H1 (cell line): ENCODE results near the gene TEX28. TPM values are rescaled to one million over a fixed set of nuclear protein-coding genes. Genes with fewer than 3 reads are reported as not detected.
A peak's percentile ranks its signal among the peaks of the same experiment; 100 is the strongest.

Experiments used
- CHD7 ChIP-seq: fragments of 300-600 bp; sonication (generic); IDR thresholded peaks from 2 replicates; pipeline ENCODE4 v1.7.1; 2012; ENCODE audit warnings: low read length, moderate library complexity, mild to moderate bottlenecking, inconsistent platforms; ENCODE audit not compliant: insufficient replicate concordance
- CTCF ChIP-seq, 3 experiments: IDR thresholded peaks; 1 replicate in 2 of 3; 2 replicates in 1 of 3; pipeline versions ENCODE4 v1.5.1 to v1.6.1; 2011; ENCODE audit warnings: low read length in 3 of 3, mild to moderate bottlenecking in 3 of 3, inconsistent platforms in 2 of 3, low read depth in 1 of 3, moderate library complexity in 1 of 3; ENCODE audit not compliant: insufficient read depth in 1 of 3; ENCODE audit errors: control extremely low read depth in 1 of 3
- GABPA ChIP-seq: IDR thresholded peaks from 2 replicates; pipeline ENCODE4 v1.6.1; 2011; ENCODE audit warnings: mild to moderate bottlenecking, low read length, moderate library complexity, borderline replicate concordance; ENCODE audit not compliant: insufficient read depth
- KDM5A ChIP-seq: fragments of 200-600 bp; IDR thresholded peaks from 2 replicates; pipeline ENCODE4 v1.7.1; 2012; ENCODE audit warnings: mild to moderate bottlenecking, low read length, inconsistent platforms, mixed read lengths
- SIX5 ChIP-seq: IDR thresholded peaks from 2 replicates; pipeline ENCODE4 v1.6.1; 2011; ENCODE audit warnings: mild to moderate bottlenecking, low read depth, low read length
- TAF1 ChIP-seq: IDR thresholded peaks from 2 replicates; pipeline ENCODE4 v1.6.1; 2011; ENCODE audit warnings: mild to moderate bottlenecking, low read depth, low read length
- TEAD4 ChIP-seq: IDR thresholded peaks from 2 replicates; pipeline ENCODE4 v1.6.1; 2012; ENCODE audit warnings: low read depth, low read length, inconsistent platforms, mixed read lengths
- polyA plus RNA-seq, 7 experiments: library from polyadenylated mRNA; depleted of rRNA in 3 of 7; stranded (reverse) in 5 of 7; unstranded in 2 of 7; fragments of >200 nt in 5 of 7; fragments of 200-250 nt in 2 of 7; gene quantifications; 1 replicate in 5 of 7; 2 replicates in 1 of 7; 4 replicates in 1 of 7; pipeline versions ENCODE4 v1.2.1 to v1.2.3, GENCODE V29; 2011 to 2013; ENCODE audit warnings: missing spikeins in 2 of 7, mixed read lengths in 2 of 7
- total RNA-seq: library from RNA; stranded (reverse); fragmentation: NEBNext Ultra II Directional; extraction: Animal tissue kit (Norgen Biotek cat#: 25700); gene quantifications from 2 replicates; pipeline ENCODE4 v1.2.1, GENCODE V29; 2021

The TEX28 gene
- total and polyA plus RNA-seq, 2 of the 8 experiments (the other 6 are each of a cell fraction or from before 2014, with no cell fraction given) = not detected

- TF ChIP-seq CHD7 (no peak), GABPA (no peak), CTCF (IDR thresholded peaks at IDR 0.05; ENCODE audit: control extremely low read depth in 1 of 3, insufficient read depth in 1 of 3, low read depth in 1 of 3, low read length in 3 of 3) (peak; percentile 61 to 80 (median 64)), TEAD4 (no peak), TAF1 (no peak), SIX5 (no peak), KDM5A (no peak)
These were observed 13.4 kb upstream of the TEX28 start (continued) for GRCh38 chrX:154308108-154308946.
